GM23338 (cell line): ENCODE measurements around the gene ARHGAP30. TPM values are rescaled to one million over a fixed set of nuclear protein-coding genes. Genes with fewer than 3 reads are reported as not detected.

ENCODE experiments used
- ATAC-seq: fragments of 200-7000 bp; cut with Tn5 transposase; 3 replicates; pipeline ENCODE4 v1.9.1; 2020
- DNase-seq: peaks from one replicate; pipeline ENCODE4 v3.0.0-alpha.2; 2015; ENCODE audit warnings: low spot score
- H2AFZ ChIP-seq: fragments of 200-600 bp; sonication (generic); 2 replicates; pipeline ENCODE4 v1.8.0; 2016; ENCODE audit warnings: antibody characterized with exemption, mild to moderate bottlenecking, moderate library complexity
- H3F3A ChIP-seq: fragments of 200-600 bp; sonication (generic); replicated peaks from 2 replicates; pipeline ENCODE4 v1.8.0; 2017; ENCODE audit warnings: antibody characterized with exemption, mixed run types, low read depth
- H3K27ac ChIP-seq: fragments of 200-600 bp; sonication (generic); 2 replicates; pipeline ENCODE4 v1.6.1; 2016; ENCODE audit warnings: low read depth
- H3K27me3 ChIP-seq: fragments of 200-600 bp; sonication (generic); 2 replicates; pipeline ENCODE4 v1.8.0; 2016; ENCODE audit warnings: mild to moderate bottlenecking, mixed run types, moderate library complexity; ENCODE audit not compliant: insufficient read depth
- H3K36me3 ChIP-seq: fragments of 200-600 bp; sonication (generic); 2 replicates; pipeline ENCODE4 v1.8.0; 2016; ENCODE audit warnings: mild to moderate bottlenecking; ENCODE audit not compliant: insufficient read depth
- H3K4me1 ChIP-seq: fragments of 200-600 bp; sonication (generic); 2 replicates; pipeline ENCODE4 v1.8.0; 2016; ENCODE audit warnings: mild to moderate bottlenecking, moderate library complexity; ENCODE audit not compliant: insufficient read depth
- H3K4me2 ChIP-seq: fragments of 200-600 bp; sonication (generic); 2 replicates; pipeline ENCODE4 v1.7.1; 2017; ENCODE audit warnings: mixed run types
- H3K4me3 ChIP-seq: fragments of 200-600 bp; sonication (generic); 2 replicates; pipeline ENCODE4 v1.6.1; 2016; ENCODE audit warnings: mixed run types
- H3K79me2 ChIP-seq: fragments of 200-600 bp; sonication (generic); replicated peaks from 2 replicates; pipeline ENCODE4 v1.8.0; 2017; ENCODE audit warnings: mild to moderate bottlenecking; ENCODE audit not compliant: insufficient read depth
- H3K9me2 ChIP-seq: fragments of 200-600 bp; sonication (generic); 2 replicates; pipeline ENCODE4 v1.8.0; 2017; ENCODE audit not compliant: insufficient read depth
- H4K20me1 ChIP-seq: fragments of 200-600 bp; sonication (generic); replicated peaks from 2 replicates; pipeline ENCODE4 v1.8.0; 2017; ENCODE audit warnings: mild to moderate bottlenecking; ENCODE audit not compliant: insufficient read depth
- H3K27ac Mint-ChIP-seq: 2 replicates; pipeline ENCODE4 v1.8.0; 2020; ENCODE audit warnings: inconsistent platforms, mild to moderate bottlenecking, moderate library complexity, mixed read lengths
- H3K27me3 Mint-ChIP-seq: 3 replicates; pipeline ENCODE4 v1.8.0; 2022; ENCODE audit warnings: low read depth, mild to moderate bottlenecking, moderate library complexity, mixed read lengths, inconsistent platforms; ENCODE audit not compliant: insufficient read depth, poor library complexity
- H3K36me3 Mint-ChIP-seq: 3 replicates; pipeline ENCODE4 v1.8.0; 2021; ENCODE audit warnings: low read depth, mild to moderate bottlenecking, inconsistent platforms, moderate library complexity, mixed read lengths
- H3K4me1 Mint-ChIP-seq: 3 replicates; pipeline ENCODE4 v1.8.0; 2020; ENCODE audit warnings: mild to moderate bottlenecking, inconsistent platforms, mixed read lengths
- H3K4me3 Mint-ChIP-seq: 3 replicates; pipeline ENCODE4 v1.8.0; 2021; ENCODE audit warnings: moderate library complexity, mild to moderate bottlenecking, inconsistent platforms, mixed read lengths
- H3K9me3 Mint-ChIP-seq: 3 replicates; pipeline ENCODE4 v1.8.0; 2020; ENCODE audit warnings: moderate library complexity, mild to moderate bottlenecking, inconsistent platforms, mixed read lengths
- CREB1 ChIP-seq: fragments of 250-450 bp; sonication (Bioruptor Pico); IDR thresholded peaks from 2 replicates; pipeline ENCODE4 v1.5.0; 2020; ENCODE audit warnings: low read depth, mild to moderate bottlenecking, moderate library complexity
- CTCF ChIP-seq, 2 experiments: fragments of 200-600 bp in 1 of 2; sonication (generic) in 1 of 2; conservative IDR thresholded peaks; 2 replicates each; pipeline versions ENCODE4 v1.5.1 to v1.6.1; 2016 to 2017; ENCODE audit warnings: antibody characterized with exemption in 2 of 2, low read depth in 2 of 2, mild to moderate bottlenecking in 2 of 2, moderate library complexity in 1 of 2
- ETS1 ChIP-seq: IDR thresholded peaks from 2 replicates; pipeline ENCODE4 v1.6.1; 2016; ENCODE audit warnings: antibody characterized with exemption
- EZH2 ChIP-seq: fragments of 200-600 bp; sonication (generic); IDR thresholded peaks from one replicate; pipeline ENCODE4 v1.8.0; 2017; ENCODE audit warnings: antibody characterized with exemption, mild to moderate bottlenecking, low read depth; ENCODE audit not compliant: unreplicated experiment
- EZH2phosphoT487 ChIP-seq: fragments of 200-600 bp; sonication (generic); IDR thresholded peaks from one replicate; pipeline ENCODE4 v1.8.1; 2018; ENCODE audit warnings: antibody characterized with exemption; ENCODE audit not compliant: unreplicated experiment
- JUNB ChIP-seq: IDR thresholded peaks from one replicate; pipeline ENCODE4 v1.6.1; 2016; ENCODE audit warnings: antibody characterized with exemption; ENCODE audit not compliant: unreplicated experiment
- NANOG ChIP-seq: IDR thresholded peaks from 2 replicates; pipeline ENCODE4 v1.6.1; 2016; ENCODE audit warnings: antibody characterized with exemption, borderline replicate concordance
- POLR2AphosphoS5 ChIP-seq: IDR thresholded peaks from 2 replicates; pipeline ENCODE4 v1.6.1; 2016; ENCODE audit warnings: antibody characterized with exemption, low read depth
- REST ChIP-seq: IDR thresholded peaks from one replicate; pipeline ENCODE4 v1.6.1; 2018; ENCODE audit warnings: antibody characterized with exemption; ENCODE audit not compliant: unreplicated experiment
- STAT1 ChIP-seq: IDR thresholded peaks from one replicate; pipeline ENCODE4 v1.6.1; 2016; ENCODE audit warnings: antibody characterized with exemption; ENCODE audit not compliant: unreplicated experiment
- ZNF114 ChIP-seq: fragments of 250-450 bp; sonication (Bioruptor Pico); IDR thresholded peaks from 2 replicates; pipeline ENCODE4 v1.5.0; 2020; ENCODE audit warnings: mild to moderate bottlenecking, moderate library complexity
- ZNF331 ChIP-seq: fragments of 250-450 bp; sonication (Bioruptor Pico); IDR thresholded peaks from 2 replicates; pipeline ENCODE4 v1.5.0; 2020; ENCODE audit warnings: low read depth, mild to moderate bottlenecking, moderate library complexity
- ZNF462 ChIP-seq: fragments of 250-450 bp; sonication (Bioruptor Pico); IDR thresholded peaks from 2 replicates; pipeline ENCODE4 v1.5.0; 2020; ENCODE audit warnings: mild to moderate bottlenecking, moderate library complexity
- polyA plus RNA-seq: library from polyadenylated mRNA; unstranded; fragments of >200 nt; fragmentation: Nextera tagmentation; extraction: Ambion mirVana; gene quantifications from 2 replicates; pipeline ENCODE4 v1.2.1, GENCODE V29; 2016
- total RNA-seq: library from RNA; depleted of rRNA; stranded (reverse); fragments of >200 nt; shearing (Covaris generic); gene quantifications from 2 replicates; pipeline ENCODE4 v1.2.3, GENCODE V29; 2014

ARHGAP30 gene
- total and polyA plus RNA-seq, 2 experiments from 2014 or later: 0.45 TPM; not detected in 1

- Histone ChIP-seq H3F3A (peaks cover 5% of the 10 kb centered on the region; the same call in 1 of the 2 replicates), H3K4me3 (no peak overlapping the region), H3K4me2 (no peak overlapping the region), H3K4me1 (peaks cover 16% of the 10 kb centered on the region), H2AFZ (no peak overlapping the region), H3K27ac (no peak overlapping the region), H4K20me1 (no peaks in the 10 kb centered on the region), H3K27me3 (no peaks in the 10 kb centered on the region), H3K36me3 (no peaks in the 10 kb centered on the region), H3K9me2 (peaks cover 5% of the 10 kb centered on the region), H3K79me2 (no peaks in the 10 kb centered on the region)
- Mint-ChIP-seq H3K27ac (no peak overlapping the region), H3K4me1 (peaks cover 21% of the 10 kb centered on the region), H3K4me3 (no peak overlapping the region), H3K36me3 (no peaks in the 10 kb centered on the region; the same call in 2 of the 3 replicates), H3K27me3 (peaks cover 14% of the 10 kb centered on the region), H3K9me3 (no peaks in the 10 kb centered on the region; the same call in 2 of the 3 replicates)
- ATAC-seq (no peak), DNase-seq (no peak)
- TF ChIP-seq JUNB (no peak), NANOG (no peak), ETS1 (no peak), ZNF331 (CRISPR knock-in tag) (no peak), ZNF462 (CRISPR knock-in tag) (no peak), CTCF (conservative IDR thresholded peaks at IDR 0.05; ENCODE audit: low read depth in 2 of 2) (no peak), POLR2AphosphoS5 (no peak), REST (no peak), ZNF114 (CRISPR knock-in tag) (no peak), CREB1 (CRISPR knock-in tag) (no peak), EZH2 (no peak), EZH2phosphoT487 (no peak), STAT1 (no peak)
Measured at GRCh38 chr1:161083748-161084596, 14.3 kb upstream of the ARHGAP30 start.
